Activated T-helper 1 cell treated with anti-CD3 and anti-CD28 coated beads, Interleukin-12 subunit alpha, Interleukin-12 subunit beta, Interleukin-2, Interleukin-4 antibody, amounts not matched to agents 30 ng/mL and 10 ng/mL and 1 ng/mL, durations not matched to agents 14 hours and 24 hours and 36 hours (primary cell): ENCODE results near the gene KRTAP4-4. TPM values are rescaled to one million over a fixed set of nuclear protein-coding genes. Genes with fewer than 3 reads are reported as not detected.
"Not testable (repeated sequence)": the region's sequence is repeated elsewhere in the genome, so short reads cannot be mapped to it uniquely, and the experiment has no call there.

Source experiments
- DNase-seq: peaks from one replicate; pipeline ENCODE4 v3.0.0; 2021; ENCODE audit warnings: low spot score
- H3K27ac Mint-ChIP-seq: one replicate; pipeline ENCODE4 v1.8.0; 2021; ENCODE audit warnings: mild to moderate bottlenecking, mixed read lengths
- H3K27me3 Mint-ChIP-seq: one replicate; pipeline ENCODE4 v1.8.0; 2022; ENCODE audit warnings: mild to moderate bottlenecking, moderate library complexity, mixed read lengths; ENCODE audit not compliant: insufficient read depth
- H3K36me3 Mint-ChIP-seq: one replicate; pipeline ENCODE4 v1.8.0; 2021; ENCODE audit warnings: low read depth, mixed read lengths
- H3K4me1 Mint-ChIP-seq: one replicate; pipeline ENCODE4 v1.8.0; 2021; ENCODE audit warnings: low read depth, mixed read lengths
- H3K4me3 Mint-ChIP-seq: one replicate; pipeline ENCODE4 v1.8.0; 2021; ENCODE audit warnings: mild to moderate bottlenecking, moderate library complexity, mixed read lengths
- H3K9me3 Mint-ChIP-seq: one replicate; pipeline ENCODE4 v1.8.0; 2021; ENCODE audit warnings: mixed read lengths
- intact Hi-C: fragments of 100-400 bp; cut with micrococcal nuclease; formaldehyde crosslinking; loops from one replicate; pipeline ENCODE4 v1.15.1; 2024
- total RNA-seq: library from RNA; stranded (reverse); gene quantifications from 2 replicates; pipeline ENCODE4 v1.2.3, GENCODE V29; 2022

The KRTAP4-4 gene
- not detected in 2 replicates for total RNA-seq

GRCh38 chr17:41160648-41161047 lies at the start of gene KRTAP4-4:
Gene KRTAP4-4, minus strand, starts transcription at chr17:41160748. Its CDS starts 57 bp downstream, at chr17:41160691.
- Mint-ChIP-seq H3K27me3 (peaks cover 2% of the 10 kb centered on the region), H3K9me3 (no peaks in the 10 kb centered on the region), H3K4me3 (no peak within 1 kb of the TSS), H3K36me3 (no peaks in the 10 kb centered on the region), H3K27ac (no peak within 1 kb of the TSS), H3K4me1 (no peaks in the 10 kb centered on the region)
- intact Hi-C loops = no loop called here
- DNase-seq = no peak

- H3K27ac Mint-ChIP-seq = no peak overlapping the region
- intact Hi-C loops = no loop called here
- DNase-seq = no peak
- no peaks in the 10 kb centered on the region for H3K36me3 Mint-ChIP-seq
- H3K27me3 Mint-ChIP-seq = peaks cover 2% of the 10 kb centered on the region
- H3K4me3 Mint-ChIP-seq = no peak overlapping the region
- no peaks in the 10 kb centered on the region for H3K9me3 Mint-ChIP-seq
- no peaks in the 10 kb centered on the region for H3K4me1 Mint-ChIP-seq
Observed at GRCh38 chr17:41199421-41200078, 39.0 kb upstream of the KRTAP4-4 start.

GRCh38 chr17:41196068-41196467 lies 35.5 kb upstream of the KRTAP4-4 start:
- Mint-ChIP-seq H3K4me1 (no peaks in the 10 kb centered on the region), H3K9me3 (peaks cover 3% of the 10 kb centered on the region), H3K36me3 (no peaks in the 10 kb centered on the region), H3K27me3 (peaks cover 7% of the 10 kb centered on the region), H3K27ac (no peak overlapping the region), H3K4me3 (no peak overlapping the region)
- intact Hi-C loops = no loop called here
- DNase-seq = no peak

- no peaks in the 10 kb centered on the region for H3K4me1 Mint-ChIP-seq
- H3K27ac Mint-ChIP-seq = no peak overlapping the region
- no peak overlapping the region for H3K4me3 Mint-ChIP-seq
- H3K36me3 Mint-ChIP-seq = no peaks in the 10 kb centered on the region
- DNase-seq = no peak
- peaks cover 3% of the 10 kb centered on the region for H3K9me3 Mint-ChIP-seq
- H3K27me3 Mint-ChIP-seq = peaks cover 10% of the 10 kb centered on the region
- intact Hi-C loops = no loop called here
Observed at GRCh38 chr17:41190328-41190727, 29.8 kb upstream of the KRTAP4-4 start.

GRCh38 chr17:41189837-41190318 lies 29.3 kb upstream of the KRTAP4-4 start, which contains the start of gene KRTAP9-1:
Gene KRTAP9-1, plus strand, starts transcription at chr17:41189887. Its CDS starts 0 bp downstream, at chr17:41189887.
- H3K9me3 Mint-ChIP-seq, H3K27ac Mint-ChIP-seq: not testable (repeated sequence)

GRCh38 chr17:41186872-41187271 lies 26.3 kb upstream of the KRTAP4-4 start:
- H3K4me1 Mint-ChIP-seq = no peaks in the 10 kb centered on the region
- DNase-seq = no peak
- H3K27ac Mint-ChIP-seq = no peak overlapping the region
- no peaks in the 10 kb centered on the region for H3K36me3 Mint-ChIP-seq
- no peak overlapping the region for H3K4me3 Mint-ChIP-seq
- H3K27me3 Mint-ChIP-seq = peaks cover 13% of the 10 kb centered on the region
- H3K9me3 Mint-ChIP-seq = no peaks in the 10 kb centered on the region
- intact Hi-C loops = no loop called here

More at GRCh38 chr17:41189837-41190318, 29.3 kb upstream of the KRTAP4-4 start, which contains the start of gene KRTAP9-1:
- peaks cover 10% of the 10 kb centered on the region for H3K27me3 Mint-ChIP-seq
- H3K4me3 Mint-ChIP-seq, DNase-seq, intact Hi-C loops, H3K36me3 Mint-ChIP-seq, H3K4me1 Mint-ChIP-seq: not testable (repeated sequence)

- Mint-ChIP-seq H3K27me3 (peaks cover 5% of the 10 kb centered on the region), H3K9me3 (no peaks in the 10 kb centered on the region), H3K27ac (no peak overlapping the region), H3K36me3 (no peaks in the 10 kb centered on the region), H3K4me3 (no peak overlapping the region), H3K4me1 (no peaks in the 10 kb centered on the region)
- no peak for DNase-seq
- intact Hi-C loops = no loop called here
Observed at GRCh38 chr17:41185001-41185400, 24.5 kb upstream of the KRTAP4-4 start.

- no peaks in the 10 kb centered on the region for H3K4me1 Mint-ChIP-seq
- intact Hi-C loops = no loop called here
- H3K9me3 Mint-ChIP-seq = no peaks in the 10 kb centered on the region
- no peak within 1 kb of the TSS for H3K4me3 Mint-ChIP-seq
- H3K27ac Mint-ChIP-seq = no peak within 1 kb of the TSS
- no peaks in the 10 kb centered on the region for H3K36me3 Mint-ChIP-seq
- peaks cover 5% of the 10 kb centered on the region for H3K27me3 Mint-ChIP-seq
- no peak for DNase-seq
Observed at GRCh38 chr17:41184480-41184961, 24.0 kb upstream of the KRTAP4-4 start, which contains the start of gene KRTAP4-1. Gene KRTAP4-1, minus strand, starts transcription at chr17:41184911. Its CDS starts 57 bp downstream, at chr17:41184854.

GRCh38 chr17:41178843-41179616 lies 18.5 kb upstream of the KRTAP4-4 start:
- Mint-ChIP-seq H3K27me3 (no peaks in the 10 kb centered on the region), H3K9me3 (no peaks in the 10 kb centered on the region), H3K27ac (no peak overlapping the region), H3K36me3 (no peaks in the 10 kb centered on the region), H3K4me1 (no peaks in the 10 kb centered on the region), H3K4me3 (no peak overlapping the region)
- DNase-seq = no peak
- intact Hi-C loops = no loop called here

GRCh38 chr17:41178341-41178740 lies 17.8 kb upstream of the KRTAP4-4 start:
- intact Hi-C loops = no loop called here

GRCh38 chr17:41177727-41178271 lies 17.3 kb upstream of the KRTAP4-4 start, which contains the start of gene KRTAP4-2:
Gene KRTAP4-2, minus strand, starts transcription at chr17:41178221. Its CDS starts 57 bp downstream, at chr17:41178164.
- intact Hi-C loops = no loop called here
- peaks cover 1% of the 10 kb centered on the region for H3K27me3 Mint-ChIP-seq
- DNase-seq = no peak
- H3K36me3 Mint-ChIP-seq = no peaks in the 10 kb centered on the region
- H3K4me3 Mint-ChIP-seq = no peak within 1 kb of the TSS
- no peaks in the 10 kb centered on the region for H3K9me3 Mint-ChIP-seq
- no peaks in the 10 kb centered on the region for H3K4me1 Mint-ChIP-seq
- H3K27ac Mint-ChIP-seq = no peak within 1 kb of the TSS

More at GRCh38 chr17:41178341-41178740, 17.8 kb upstream of the KRTAP4-4 start:
- Mint-ChIP-seq H3K4me1 (no peaks in the 10 kb centered on the region), H3K27ac (no peak overlapping the region), H3K36me3 (no peaks in the 10 kb centered on the region), H3K27me3 (peaks cover 1% of the 10 kb centered on the region), H3K4me3 (no peak overlapping the region), H3K9me3 (no peaks in the 10 kb centered on the region)
- DNase-seq = no peak

GRCh38 chr17:41176744-41177387 lies 16.3 kb upstream of the KRTAP4-4 start:
- Mint-ChIP-seq H3K9me3 (no peaks in the 10 kb centered on the region), H3K4me1 (no peaks in the 10 kb centered on the region), H3K4me3 (no peak overlapping the region), H3K27me3 (peaks cover 5% of the 10 kb centered on the region), H3K36me3 (no peaks in the 10 kb centered on the region), H3K27ac (no peak overlapping the region)
- intact Hi-C loops = no loop called here
- no peak for DNase-seq
